GM18499 (cell line): ENCODE data around the gene GGT1.
"Not testable (repeated sequence)": the region's sequence is repeated elsewhere in the genome, so short reads cannot be mapped to it uniquely, and the experiment has no call there.

Source experiments
- ATAC-seq: cut with Tn5 transposase; IDR thresholded peaks from one replicate; pipeline ENCODE4 v1.9.1; 2021; ENCODE audit warnings: moderate number of reproducible peaks; ENCODE audit not compliant: insufficient read depth, unreplicated experiment

Gene GGT1

DNA sequence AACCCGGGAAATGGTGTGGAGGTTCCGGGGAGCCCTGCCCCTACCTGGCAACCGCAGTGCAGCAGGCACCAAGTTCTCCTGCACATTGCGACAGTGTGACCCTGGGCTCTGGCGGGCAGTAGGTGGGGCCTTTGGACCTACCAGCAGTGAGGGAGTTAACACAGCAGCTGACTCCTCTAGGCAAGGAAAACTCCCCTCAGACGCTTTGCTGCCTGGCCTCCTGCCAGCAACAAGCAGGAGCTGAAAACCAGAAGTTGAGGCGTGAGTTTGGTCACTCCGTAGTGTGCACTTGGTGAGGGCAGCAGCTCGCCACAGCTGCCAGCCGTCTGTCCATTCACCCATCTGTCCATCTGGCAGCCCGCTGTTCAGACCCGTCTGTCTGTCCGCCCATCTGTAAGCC is 29.6 kb downstream of the GGT1 start:
- not testable (repeated sequence) for ATAC-seq

DNA sequence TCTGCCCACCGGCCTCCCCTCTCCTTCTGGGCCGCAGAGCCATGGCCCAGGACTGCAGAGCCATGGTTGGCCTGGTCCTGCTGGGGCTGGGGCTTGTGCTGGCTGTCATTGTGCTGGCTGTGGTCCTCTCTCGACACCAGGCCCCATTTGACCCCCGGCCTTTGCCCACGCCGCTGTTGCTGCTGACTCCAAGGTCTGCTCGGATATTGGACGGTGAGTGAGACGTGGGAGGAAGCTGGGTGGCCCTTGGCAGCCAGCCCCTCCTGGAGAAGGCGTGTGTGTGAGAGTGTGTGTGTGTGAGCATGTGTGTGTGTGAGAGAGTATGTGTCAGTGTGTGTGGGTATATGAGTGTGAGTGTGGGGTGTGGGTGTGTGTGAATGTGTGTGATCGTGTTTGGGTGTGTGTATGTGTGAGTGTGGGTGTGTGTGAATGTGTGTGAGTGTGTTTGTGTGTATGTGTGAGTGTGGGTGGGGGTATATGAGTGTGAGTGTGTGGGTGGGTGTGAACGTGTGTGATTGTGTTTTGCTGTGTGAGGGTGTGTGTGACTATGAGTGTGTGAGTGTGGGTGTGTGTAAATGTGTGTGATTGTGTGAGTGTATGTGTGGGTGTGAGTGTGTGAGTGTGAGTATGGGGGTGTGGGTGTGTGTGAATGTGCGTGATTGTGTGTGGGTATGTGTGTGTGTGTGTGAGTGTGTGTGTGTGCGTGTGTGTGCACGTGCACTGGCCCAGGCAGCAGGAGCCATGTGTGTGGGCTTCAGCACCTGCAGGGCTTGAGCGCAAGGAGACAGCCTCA is 30.4 kb downstream of the GGT1 start:
- ATAC-seq: not testable (repeated sequence)

GRCh38 chr22:24634776-24635389 is 31.9 kb downstream of the GGT1 start:
- not testable (repeated sequence) for ATAC-seq

GRCh38 chr22:24636513-24636912 is 33.5 kb downstream of the GGT1 start:
- ATAC-seq: not testable (repeated sequence)

DNA sequence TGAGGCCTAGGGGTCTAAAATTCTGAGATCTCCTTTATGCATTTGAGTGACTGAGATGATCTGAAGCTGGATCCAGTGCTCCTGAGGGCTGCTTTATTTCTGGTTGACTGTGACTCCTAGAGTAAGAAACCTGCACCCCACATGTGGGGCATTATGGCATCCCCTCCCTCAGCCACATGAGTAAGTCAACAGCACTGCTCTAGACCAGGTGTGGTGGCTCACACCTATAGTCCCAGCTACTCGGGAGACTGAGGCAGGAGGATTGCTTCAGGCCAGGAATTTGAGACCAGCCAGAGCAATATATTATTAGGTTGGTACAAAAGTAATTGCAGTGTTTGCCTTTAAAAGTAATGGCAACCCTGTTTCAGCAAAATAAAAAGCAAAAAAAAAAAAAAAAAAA is 39.3 kb downstream of the GGT1 start:
- ATAC-seq: not testable (repeated sequence)

DNA sequence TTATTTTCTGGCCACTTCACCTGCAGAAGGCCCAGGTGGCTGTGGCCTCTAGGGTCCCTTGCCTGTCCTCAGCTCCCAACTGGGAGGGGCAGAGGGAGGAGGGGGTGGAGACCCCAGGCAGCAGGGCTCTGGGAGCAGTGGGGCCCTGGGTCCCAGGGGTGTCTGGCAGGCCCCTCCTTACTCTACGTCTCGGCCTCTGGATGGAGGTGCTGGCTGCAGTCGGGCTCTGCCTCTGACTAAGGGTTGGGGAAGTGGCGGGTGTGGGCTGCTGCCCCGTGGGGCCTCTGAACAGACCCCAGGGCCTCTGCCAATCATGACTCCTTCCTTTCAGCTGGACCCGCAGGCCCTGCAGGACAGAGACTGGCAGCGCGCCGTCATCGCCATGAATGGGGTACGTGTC is 41.4 kb downstream of the GGT1 start:
- not testable (repeated sequence) for ATAC-seq

GRCh38 chr22:24645408-24646399 is 42.7 kb downstream of the GGT1 start:
- ATAC-seq: not testable (repeated sequence)

DNA sequence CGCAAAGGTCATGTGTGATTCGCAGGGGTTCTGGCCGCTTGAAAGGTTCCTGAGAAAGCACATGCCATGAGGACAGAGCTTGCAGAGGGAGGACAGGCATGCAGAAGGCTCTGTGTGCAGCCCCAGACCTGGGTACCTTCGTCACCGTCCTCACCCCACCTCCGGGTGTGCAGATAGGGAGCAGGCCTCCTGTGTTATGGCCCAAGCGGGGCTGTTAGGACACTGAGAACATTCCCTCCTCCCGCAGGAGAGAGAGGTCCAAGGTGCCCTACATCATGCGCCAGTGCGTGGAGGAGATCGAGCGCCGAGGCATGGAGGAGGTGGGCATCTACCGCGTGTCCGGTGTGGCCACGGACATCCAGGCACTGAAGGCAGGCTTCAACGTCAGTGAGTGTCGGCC is 43.8 kb downstream of the GGT1 start:
- not testable (repeated sequence) for ATAC-seq

GRCh38 chr22:24649371-24649770 is 46.4 kb downstream of the GGT1 start:
- not testable (repeated sequence) for ATAC-seq

GRCh38 chr22:24650884-24651283 is 47.9 kb downstream of the GGT1 start:
- not testable (repeated sequence) for ATAC-seq

- not testable (repeated sequence) for ATAC-seq
These were observed 62.4 kb downstream of the GGT1 start for GRCh38 chr22:24665395-24665794.

DNA sequence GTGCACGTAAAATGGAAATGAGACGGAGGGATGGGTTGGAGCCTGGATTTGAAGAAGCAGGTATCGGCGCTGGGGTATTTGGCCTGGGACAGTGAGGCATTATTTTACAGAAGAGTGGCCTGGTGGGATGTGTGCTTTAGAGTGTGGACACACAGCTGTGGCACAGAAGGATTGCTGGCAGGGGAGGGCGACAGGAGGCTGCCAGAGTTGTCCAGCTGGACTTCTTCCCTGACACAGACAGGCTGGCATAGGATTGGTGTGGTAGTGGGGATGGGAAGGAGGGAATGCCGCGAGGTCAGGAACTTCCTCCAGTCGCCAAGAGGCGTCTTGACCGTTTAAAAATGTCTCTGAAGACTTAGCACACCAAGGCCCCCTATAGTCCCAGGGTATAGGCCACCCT is 64.9 kb downstream of the GGT1 start:
- not testable (repeated sequence) for ATAC-seq

DNA sequence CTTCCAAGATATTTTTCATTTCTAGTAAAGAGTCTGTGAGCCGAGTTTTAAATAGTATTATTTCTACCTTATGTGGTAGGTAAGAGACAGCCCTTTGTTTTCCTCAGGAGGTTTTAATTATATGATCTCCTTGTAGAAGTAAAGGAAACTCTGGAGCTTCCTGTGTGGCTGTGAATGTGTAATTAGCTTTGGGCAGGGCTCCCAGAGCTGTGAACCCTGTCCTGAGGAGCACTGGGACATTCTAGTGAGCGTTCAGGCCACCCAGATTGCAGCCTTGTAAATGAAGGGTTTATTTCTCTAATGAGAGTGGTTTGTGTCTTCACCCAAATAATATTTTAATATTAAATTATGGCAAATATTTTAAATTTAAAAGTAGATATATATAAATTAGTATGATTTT is 69.5 kb downstream of the GGT1 start:
- not testable (repeated sequence) for ATAC-seq
